ENCODE measurements around the gene MXD4.
"Not testable (repeated sequence)": the region's sequence is repeated elsewhere in the genome, so short reads cannot be mapped to it uniquely, and the experiment has no call there.

Gene MXD4

GRCh38 chr4:2291705-2292645 is 30.1 kb upstream of the MXD4 start:
- no peak for DNase-seq

DNA sequence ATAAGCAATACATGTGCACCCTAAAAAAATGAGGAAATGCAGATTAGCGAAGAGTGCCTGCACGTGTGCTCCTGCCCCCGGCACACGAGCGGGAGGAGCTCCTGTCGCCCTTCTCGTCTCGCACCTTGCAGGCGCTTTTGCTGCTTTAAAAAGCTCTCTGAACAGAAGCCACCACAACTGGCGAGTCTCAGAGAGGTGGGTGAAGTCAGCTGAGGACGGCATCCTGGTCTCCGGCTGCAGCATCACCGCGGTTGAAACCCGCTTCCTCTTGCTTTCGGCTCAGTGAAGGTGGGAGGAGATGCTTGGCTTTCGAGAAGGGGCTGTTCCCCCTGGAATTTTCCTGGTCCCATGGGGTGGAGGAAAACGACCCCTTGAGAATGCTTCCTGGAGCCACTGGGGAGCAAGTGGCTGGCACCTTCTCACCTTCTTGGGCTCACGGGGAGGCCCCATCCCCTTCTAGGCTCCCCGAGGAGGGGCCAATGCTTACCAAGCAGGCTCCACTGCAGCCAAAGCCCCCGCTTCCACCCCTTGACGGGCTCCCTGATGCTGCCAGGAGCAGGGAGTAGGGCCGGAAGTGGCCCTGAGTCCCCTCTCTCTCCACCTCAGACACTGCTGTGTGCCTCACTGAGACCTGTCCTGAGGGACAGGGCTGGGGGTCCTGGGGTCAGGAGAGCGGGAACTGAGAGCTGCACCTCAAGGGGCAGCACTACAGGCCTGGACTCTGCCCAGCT is 29.2 kb upstream of the MXD4 start:
- DNase-seq = no peak

DNA sequence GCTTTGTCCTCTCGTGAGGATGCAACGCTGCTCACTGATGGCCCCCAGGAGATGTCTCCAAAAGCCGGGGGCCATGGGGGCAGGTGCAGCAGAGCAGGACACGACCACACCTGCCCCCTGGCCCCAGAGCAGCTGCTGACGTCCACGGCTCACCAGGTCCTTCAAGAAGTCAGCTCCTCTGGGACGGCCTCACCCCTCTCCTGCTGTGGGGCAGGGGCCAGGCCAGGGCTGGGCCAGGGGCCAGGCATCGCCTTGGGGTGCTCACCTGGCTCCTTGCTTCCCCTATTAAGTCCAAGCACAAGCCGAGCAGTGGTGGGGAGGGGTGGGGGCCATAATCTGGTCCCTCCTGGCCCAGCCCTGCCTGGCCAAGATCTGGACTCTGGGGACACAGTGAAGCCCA is 28.6 kb upstream of the MXD4 start:
- DNase-seq = no peak

DNA sequence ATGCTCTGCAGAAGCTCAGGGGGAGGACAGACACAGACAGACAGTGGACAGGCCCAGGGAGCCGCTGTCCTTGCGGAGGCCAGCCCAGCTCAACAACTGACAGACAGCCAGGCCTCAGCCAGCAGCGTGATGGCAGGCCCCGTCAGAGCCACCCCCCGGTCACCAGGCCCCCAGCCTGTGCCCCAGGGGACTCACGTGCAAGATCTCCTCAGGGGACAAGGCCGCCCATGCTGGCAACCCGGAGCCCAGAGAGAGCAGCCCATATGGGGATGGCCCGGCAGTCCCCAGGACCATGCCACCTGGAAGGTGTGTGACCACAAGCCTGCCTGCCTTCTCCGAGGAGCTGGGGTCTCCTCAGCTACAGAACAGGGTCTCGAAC is 28.0 kb upstream of the MXD4 start:
- no peak for DNase-seq

- DNase-seq = no peak
Measured at GRCh38 chr4:2289311-2289954, 27.5 kb upstream of the MXD4 start.

DNA sequence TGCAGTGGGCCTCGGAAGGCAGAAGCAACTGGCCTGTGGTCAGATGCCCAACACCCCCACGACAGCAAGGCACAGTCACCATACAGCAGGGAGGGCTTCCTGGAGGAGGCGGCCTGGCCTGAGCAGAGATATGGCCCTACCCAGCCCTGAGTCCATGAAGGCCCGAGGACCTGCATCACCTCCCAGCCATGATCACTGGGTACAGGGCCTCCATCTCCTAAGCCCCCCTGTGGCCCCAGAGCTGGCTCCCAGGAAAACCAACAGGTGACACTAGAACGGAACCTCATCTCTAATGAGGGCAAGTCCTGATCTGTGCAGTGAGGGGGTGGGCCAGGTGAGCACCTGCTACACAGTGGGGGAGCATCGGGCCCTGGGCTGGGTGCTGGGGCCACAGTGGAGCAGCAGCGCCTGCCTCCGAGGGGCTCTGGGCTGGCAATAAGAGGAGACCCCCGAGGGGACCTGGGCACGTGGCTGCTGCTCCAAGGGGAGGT is 26.2 kb upstream of the MXD4 start:
- DNase-seq = no peak

DNA sequence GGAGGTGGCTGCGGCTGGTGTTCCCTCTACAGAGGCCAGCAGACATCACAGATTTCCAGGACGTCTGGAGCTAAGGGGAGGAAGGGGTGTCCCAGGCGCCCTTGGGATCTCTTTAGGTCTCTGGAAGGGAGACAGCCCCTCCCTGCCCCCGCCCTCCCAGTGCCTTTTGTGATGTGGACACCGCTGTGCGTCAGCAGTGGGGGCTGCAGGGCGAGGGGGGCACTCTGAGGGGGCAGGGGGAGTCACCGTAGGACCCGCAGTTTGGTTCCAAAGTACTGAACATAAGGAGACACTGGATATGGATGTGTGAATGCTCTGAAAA is 25.6 kb upstream of the MXD4 start:
- DNase-seq = no peak

DNA sequence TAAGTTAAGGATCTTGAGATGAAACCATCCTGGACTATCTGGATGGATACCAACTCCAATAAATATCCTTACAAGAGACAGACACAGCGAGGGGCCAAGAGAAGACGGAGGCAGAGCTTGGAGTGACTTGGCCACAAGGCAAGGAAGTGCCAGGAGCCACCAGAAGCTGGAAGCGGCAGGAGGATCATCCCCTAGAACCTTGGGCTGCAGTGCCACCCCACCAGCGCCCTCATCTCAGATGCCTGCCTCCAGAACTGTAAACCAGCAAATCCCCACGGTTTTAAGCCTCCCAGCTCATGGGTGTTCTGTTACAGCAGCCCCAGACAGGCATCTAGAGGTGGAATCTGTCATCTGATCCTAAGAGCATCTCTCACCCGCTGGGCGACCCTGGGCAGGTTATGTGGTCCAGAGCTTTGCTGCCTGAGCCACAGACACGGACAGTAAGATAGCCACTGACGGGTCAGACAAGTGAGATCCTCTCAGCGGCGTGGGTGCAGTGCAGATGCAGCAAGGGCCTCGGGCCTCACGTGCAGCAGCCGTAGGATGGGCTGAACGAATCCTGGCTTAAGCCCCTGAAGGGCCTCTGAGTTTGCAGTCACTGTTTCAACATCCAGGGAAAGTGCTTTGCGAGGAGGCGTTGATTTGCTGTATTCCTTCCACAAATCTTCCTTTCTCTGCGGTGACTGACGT is 25.1 kb upstream of the MXD4 start:
- peak; percentile 2 for DNase-seq

DNA sequence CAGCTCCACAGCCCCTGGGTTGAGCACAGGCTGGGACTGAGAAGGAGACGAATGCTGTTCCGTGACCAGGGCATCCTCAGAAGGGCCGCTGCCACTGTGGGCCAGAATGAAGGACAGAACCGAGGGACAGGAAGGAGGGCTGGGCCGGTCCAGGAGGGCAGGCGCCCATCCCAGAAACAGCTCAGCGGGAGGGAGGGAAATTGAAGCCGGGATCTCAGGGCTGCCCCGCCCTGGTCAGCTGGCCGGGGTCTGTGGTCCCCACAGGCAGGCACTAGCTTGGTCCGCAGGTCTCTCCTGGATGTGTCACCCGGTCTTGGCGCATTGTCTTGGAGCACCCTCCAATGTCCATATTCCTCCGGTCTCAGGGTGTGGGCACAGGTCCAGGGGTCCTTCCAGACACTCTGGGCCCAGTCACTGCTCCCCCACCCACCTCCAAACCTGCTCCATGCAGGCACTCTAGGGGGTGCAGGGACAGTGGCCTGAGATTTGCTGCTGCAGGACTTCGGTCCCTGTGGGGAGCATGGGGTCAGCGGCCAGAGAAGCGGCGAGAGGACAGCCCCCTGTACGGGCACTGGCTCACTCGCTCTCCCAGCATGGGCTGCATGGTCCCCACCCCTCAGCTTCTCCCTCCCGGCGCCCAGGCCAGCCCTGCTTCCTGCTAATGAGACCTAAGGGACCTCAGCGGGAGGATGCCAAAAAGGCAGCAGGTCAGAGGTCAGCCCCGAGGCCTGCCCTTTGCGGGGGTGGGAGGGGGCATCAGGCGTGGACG is 23.9 kb upstream of the MXD4 start:
- DNase-seq = no peak

DNA sequence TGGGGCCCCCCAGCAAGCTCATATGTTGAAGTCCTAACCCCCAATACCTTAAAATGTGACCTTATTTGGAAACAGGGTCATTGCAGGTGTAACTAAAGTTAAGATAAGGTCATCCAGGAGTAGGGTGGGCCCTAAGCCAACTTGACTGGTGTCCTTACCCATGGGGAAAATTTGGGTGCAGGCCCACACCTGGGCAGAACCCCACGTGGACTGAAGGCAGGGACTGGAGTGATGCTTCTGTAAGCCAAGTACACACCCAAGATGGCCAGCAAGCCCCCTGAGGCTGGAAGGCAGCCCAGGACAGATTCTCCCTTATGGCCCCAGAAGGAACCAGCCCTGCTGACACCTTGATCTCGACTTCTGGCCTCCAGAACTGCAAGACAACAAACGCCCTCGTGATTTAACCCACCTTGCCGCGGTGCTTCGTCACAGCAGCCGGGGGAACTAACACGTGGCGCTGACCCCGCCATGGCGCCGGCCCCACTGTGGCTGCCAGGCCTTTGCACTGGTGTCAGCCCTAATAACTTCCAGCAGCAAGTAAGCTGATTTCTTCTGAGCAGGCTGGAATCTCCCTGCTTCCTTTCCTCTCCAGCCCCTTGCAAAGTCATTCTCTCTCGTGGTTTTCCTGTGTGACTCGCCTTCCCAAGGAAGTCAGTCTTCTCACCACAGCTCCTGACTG is 23.2 kb upstream of the MXD4 start:
- DNase-seq = no peak

- DNase-seq = no peak
Measured at GRCh38 chr4:2284161-2284933, 22.4 kb upstream of the MXD4 start.

DNA sequence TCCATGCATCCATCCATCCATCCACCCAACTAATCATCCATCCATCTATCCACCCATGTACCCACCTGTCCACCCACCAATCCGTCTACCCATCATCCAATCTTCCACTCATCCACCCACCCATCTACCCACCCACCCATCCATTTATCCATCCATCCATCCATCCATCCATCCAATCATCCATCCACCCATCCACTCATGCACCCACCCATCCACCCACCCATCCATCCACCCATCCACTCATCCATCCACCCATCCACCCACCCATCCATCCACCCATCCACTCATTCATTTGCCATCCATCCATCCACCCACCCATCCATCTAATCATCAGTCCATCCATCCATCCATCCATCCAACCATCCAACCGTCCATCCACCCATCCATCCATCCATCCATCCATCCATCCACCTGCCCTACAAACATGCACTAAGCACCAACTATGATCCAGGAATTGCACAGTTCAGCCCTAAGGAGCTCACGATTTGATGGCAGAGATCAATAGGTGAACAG is 21.3 kb upstream of the MXD4 start:
- DNase-seq = no peak

- DNase-seq = no peak
Measured at GRCh38 chr4:2281575-2282343, 19.9 kb upstream of the MXD4 start.

- peak; percentile 3 for DNase-seq
Measured at GRCh38 chr4:2280531-2281300, 18.8 kb upstream of the MXD4 start.

DNA sequence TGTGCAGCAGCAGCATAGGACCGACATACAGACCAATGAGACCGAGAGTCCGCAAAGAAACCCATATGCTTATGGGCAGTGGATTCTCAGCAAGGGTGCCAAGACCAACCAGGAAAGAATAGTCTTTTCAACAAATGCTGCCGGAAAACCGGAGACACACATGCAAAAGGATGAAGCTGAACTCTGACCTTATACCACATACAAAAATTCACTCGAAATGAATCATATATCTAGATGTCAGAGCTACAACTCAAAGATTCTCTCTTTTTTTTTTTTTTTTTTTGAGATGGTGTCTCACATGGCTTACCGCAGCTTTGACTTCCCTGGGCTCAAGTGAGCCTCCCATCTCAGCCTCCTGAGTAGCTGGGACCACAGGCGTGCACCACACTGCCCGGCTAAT is 16.0 kb upstream of the MXD4 start:
- no peak for DNase-seq

- DNase-seq = no peak
Measured at GRCh38 chr4:2276581-2277325, 14.8 kb upstream of the MXD4 start.

DNA sequence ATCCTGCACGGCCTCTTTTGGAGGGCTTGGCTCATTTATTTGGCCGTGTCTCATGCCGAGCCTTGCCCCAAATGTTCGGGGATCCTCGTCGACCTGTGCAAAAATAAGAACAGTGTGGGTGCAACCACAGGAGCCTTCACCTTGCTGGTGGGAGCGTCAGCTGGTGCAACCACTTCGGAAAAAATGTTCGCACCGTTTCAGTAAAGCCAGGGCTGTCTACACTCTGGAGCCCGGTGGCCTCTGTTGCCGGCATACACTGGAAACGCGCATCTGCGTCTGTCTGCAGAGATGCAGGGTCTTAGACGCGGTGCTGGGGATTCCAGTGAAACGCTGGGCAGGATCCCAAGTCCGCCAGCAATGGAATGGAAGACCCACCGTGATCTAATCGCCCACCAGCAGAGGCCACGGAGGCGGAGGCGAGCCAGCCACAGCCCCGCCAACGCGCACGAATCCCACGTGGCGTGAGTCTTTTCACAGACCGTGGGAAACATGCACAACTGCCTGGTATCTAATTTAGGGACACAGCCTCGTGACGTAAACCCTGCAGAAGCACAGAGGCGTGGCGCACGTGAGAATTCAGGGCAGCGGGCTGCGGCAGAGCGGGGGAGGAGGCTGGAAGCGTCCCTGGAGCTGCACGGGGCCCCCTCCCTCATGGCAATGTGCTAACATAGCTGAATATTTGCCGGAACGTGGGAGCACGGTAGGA is 13.8 kb upstream of the MXD4 start:
- no peak for DNase-seq

GRCh38 chr4:2275044-2275397 is 13.1 kb upstream of the MXD4 start:
- not testable (repeated sequence) for DNase-seq
